Keratinocyte (primary cell): ENCODE measurements around the gene SCAP. TPM values are rescaled to one million over a fixed set of nuclear protein-coding genes. Genes with fewer than 3 reads are reported as not detected.

Experiments
- DNase-seq: peaks from one replicate; pipeline ENCODE4 v3.0.0-alpha.2; 2011; ENCODE audit warnings: low read depth, missing footprints, low spot score
- FAIRE-seq: peaks from 2 replicates; lab custom pipeline; 2011; peaks lifted over from hg19 to GRCh38; lab: Jason Lieb, UNC
- H2AFZ ChIP-seq: 2 replicates; pipeline ENCODE4 v1.6.0; 2012; ENCODE audit warnings: low read length, control low read depth, inconsistent platforms; ENCODE audit not compliant: control insufficient read depth
- H3K27ac ChIP-seq: 2 replicates; pipeline ENCODE4 v1.5.1; 2011; ENCODE audit warnings: low read length; ENCODE audit not compliant: control insufficient read depth, insufficient read depth
- H3K27me3 ChIP-seq: 3 replicates; pipeline ENCODE4 v1.6.0; 2011; ENCODE audit warnings: low read length; ENCODE audit not compliant: control insufficient read depth, insufficient read depth; ENCODE audit errors: extremely low read depth
- H3K36me3 ChIP-seq, 2 experiments: 2 replicates in 1 of 2; 3 replicates in 1 of 2; pipeline ENCODE4 v1.5.1; 2011; ENCODE audit warnings: low read length in 2 of 2, mild to moderate bottlenecking in 1 of 2; ENCODE audit not compliant: control insufficient read depth in 2 of 2, insufficient read depth in 2 of 2; ENCODE audit errors: extremely low read depth in 1 of 2
- H3K4me1 ChIP-seq: 3 replicates; pipeline ENCODE4 v1.5.1; 2011; ENCODE audit warnings: low read length; ENCODE audit not compliant: control insufficient read depth, insufficient read depth; ENCODE audit errors: extremely low read depth
- H3K4me2 ChIP-seq: 3 replicates; pipeline ENCODE4 v1.6.0; 2011; ENCODE audit warnings: low read depth, low read length; ENCODE audit not compliant: control insufficient read depth, insufficient read depth; ENCODE audit errors: extremely low read depth
- H3K4me3 ChIP-seq, 3 experiments: fragments of 200-600 bp in 1 of 3; sonication (generic) in 1 of 3; 2 replicates in 2 of 3; 3 replicates in 1 of 3; pipeline ENCODE4 v1.5.1; 2011 to 2016; ENCODE audit warnings: low read length in 3 of 3, mild to moderate bottlenecking in 3 of 3, control low read depth in 2 of 3, inconsistent platforms in 1 of 3, low read depth in 1 of 3, mixed read lengths in 1 of 3, mixed run types in 1 of 3, moderate library complexity in 1 of 3; ENCODE audit not compliant: control insufficient read depth in 2 of 3, insufficient read depth in 2 of 3; ENCODE audit errors: extremely low read depth in 1 of 3
- H3K79me2 ChIP-seq: 2 replicates; pipeline ENCODE4 v1.6.0; 2012; ENCODE audit warnings: low read length; ENCODE audit not compliant: control insufficient read depth, insufficient read depth
- H3K9ac ChIP-seq: 3 replicates; pipeline ENCODE4 v1.6.0; 2011; ENCODE audit warnings: low read length; ENCODE audit not compliant: control insufficient read depth, insufficient read depth; ENCODE audit errors: extremely low read depth
- H3K9me1 ChIP-seq: 3 replicates; pipeline ENCODE4 v1.6.0; 2011; ENCODE audit warnings: low read length; ENCODE audit not compliant: control insufficient read depth, insufficient read depth; ENCODE audit errors: extremely low read depth
- H3K9me3 ChIP-seq: 2 replicates; pipeline ENCODE4 v1.5.1; 2012; ENCODE audit warnings: low read depth, low read length; ENCODE audit not compliant: control insufficient read depth
- H4K20me1 ChIP-seq: 3 replicates; pipeline ENCODE4 v1.6.0; 2011; ENCODE audit warnings: low read length; ENCODE audit not compliant: control insufficient read depth, insufficient read depth; ENCODE audit errors: extremely low read depth
- EZH2 ChIP-seq: IDR thresholded peaks from one replicate; pipeline ENCODE4 v1.6.1; 2012; ENCODE audit warnings: inconsistent platforms, mild to moderate bottlenecking, low read length, moderate library complexity
- dilution Hi-C: fragments of 300-500 bp; cut with MboI; formaldehyde crosslinking; loops from one replicate; pipeline ENCODE4 v1.7.0; 2020; ENCODE audit warnings: low sequenced_read_pairs; ENCODE audit not compliant: extremely low pct_ligation_motif_present
- polyA plus RNA-seq, 5 experiments: library from polyadenylated mRNA; depleted of rRNA in 3 of 5; stranded (reverse) in 3 of 5; stranded (forward) in 1 of 5; unstranded in 1 of 5; fragments of >200 nt; gene quantifications; 1 replicate in 1 of 5; 2 replicates in 3 of 5; 3 replicates in 1 of 5; pipeline versions ENCODE4 v1.2.1 to v1.2.3, GENCODE V29; 2011 to 2012; ENCODE audit warnings: missing spikeins in 2 of 5, low read depth in 1 of 5, low replicate concordance in 1 of 5
- TF ChIP-seq, protein P1 (sequence below), 3 experiments: IDR thresholded peaks in 1 of 3; conservative IDR thresholded peaks in 1 of 3; optimal IDR thresholded peaks in 1 of 3; 2 replicates in 2 of 3; 3 replicates in 1 of 3; pipeline versions ENCODE3 to v1.5.1; 2011; ENCODE audit warnings: low read length in 3 of 3, mild to moderate bottlenecking in 3 of 3, moderate library complexity in 2 of 3, control low read depth in 1 of 3, inconsistent platforms in 1 of 3; ENCODE audit not compliant: insufficient read depth in 2 of 3; ENCODE audit errors: extremely low read depth in 1 of 3

Gene SCAP
- polyA plus RNA-seq, 1 donor (not counting 4 experiments of a cell fraction or from before 2014, with no cell fraction given): 17.7 TPM

- Histone ChIP-seq H3K4me3 (no peak overlapping the region), H3K27me3 (no peaks in the 10 kb centered on the region), H3K9ac (no peak overlapping the region), H3K27ac (no peak overlapping the region), H3K4me1 (peaks cover 8% of the 10 kb centered on the region), H2AFZ (no peak overlapping the region), H4K20me1 (peaks cover 3% of the 10 kb centered on the region), H3K9me1 (peaks cover 2% of the 10 kb centered on the region), H3K9me3 (no peaks in the 10 kb centered on the region), H3K4me2 (no peak overlapping the region), H3K36me3 (peaks cover 3 to 18% of the 10 kb centered on the region in 2 experiments), H3K79me2 (peaks cover 78% of the 10 kb centered on the region)
- dilution Hi-C loops: no loop called here
- TF ChIP-seq, protein P1, sequence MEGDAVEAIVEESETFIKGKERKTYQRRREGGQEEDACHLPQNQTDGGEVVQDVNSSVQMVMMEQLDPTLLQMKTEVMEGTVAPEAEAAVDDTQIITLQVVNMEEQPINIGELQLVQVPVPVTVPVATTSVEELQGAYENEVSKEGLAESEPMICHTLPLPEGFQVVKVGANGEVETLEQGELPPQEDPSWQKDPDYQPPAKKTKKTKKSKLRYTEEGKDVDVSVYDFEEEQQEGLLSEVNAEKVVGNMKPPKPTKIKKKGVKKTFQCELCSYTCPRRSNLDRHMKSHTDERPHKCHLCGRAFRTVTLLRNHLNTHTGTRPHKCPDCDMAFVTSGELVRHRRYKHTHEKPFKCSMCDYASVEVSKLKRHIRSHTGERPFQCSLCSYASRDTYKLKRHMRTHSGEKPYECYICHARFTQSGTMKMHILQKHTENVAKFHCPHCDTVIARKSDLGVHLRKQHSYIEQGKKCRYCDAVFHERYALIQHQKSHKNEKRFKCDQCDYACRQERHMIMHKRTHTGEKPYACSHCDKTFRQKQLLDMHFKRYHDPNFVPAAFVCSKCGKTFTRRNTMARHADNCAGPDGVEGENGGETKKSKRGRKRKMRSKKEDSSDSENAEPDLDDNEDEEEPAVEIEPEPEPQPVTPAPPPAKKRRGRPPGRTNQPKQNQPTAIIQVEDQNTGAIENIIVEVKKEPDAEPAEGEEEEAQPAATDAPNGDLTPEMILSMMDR (optimal IDR thresholded peaks at IDR 0.05 in 1 of 3, IDR thresholded peaks at IDR 0.05 in 1 of 3, conservative IDR thresholded peaks at IDR 0.05 in 1 of 3; ENCODE audit: extremely low read depth in 1 of 3, insufficient read depth in 2 of 3, low read length in 3 of 3): no peak
- no peak for TF ChIP-seq EZH2
- FAIRE-seq (no peak), DNase-seq (no peak)
These were observed 90.7 kb downstream of the SCAP start for GRCh38 chr3:47385007-47385406.

DNA sequence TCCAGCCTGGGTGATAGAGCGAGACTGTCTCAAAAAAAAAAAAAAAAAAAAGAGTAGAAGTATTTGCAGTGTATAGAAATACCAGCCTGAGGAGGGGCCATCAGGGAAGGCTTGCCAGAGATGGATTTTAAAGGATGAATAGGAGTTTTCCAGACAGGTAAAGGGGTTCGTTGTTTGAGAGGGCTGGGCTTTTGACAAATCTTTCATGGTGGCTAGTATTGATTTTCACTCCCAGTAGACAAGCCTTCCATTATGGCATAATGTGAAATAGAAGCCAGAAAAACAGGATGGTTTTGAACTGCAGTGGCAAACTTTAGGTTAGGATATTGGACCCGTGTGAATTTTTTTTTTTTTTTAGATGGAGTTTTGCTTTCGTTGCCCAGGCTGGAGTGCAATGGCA is 91.3 kb downstream of the SCAP start:
- Histone ChIP-seq H2AFZ (no peak overlapping the region), H3K36me3 (peaks cover 2 to 18% of the 10 kb centered on the region in 2 experiments), H3K9me1 (peaks cover 2% of the 10 kb centered on the region), H3K4me1 (peaks cover 14% of the 10 kb centered on the region), H4K20me1 (peaks cover 3% of the 10 kb centered on the region), H3K27ac (no peak overlapping the region), H3K4me3 (no peak overlapping the region), H3K79me2 (peaks cover 82% of the 10 kb centered on the region), H3K9me3 (no peaks in the 10 kb centered on the region), H3K9ac (no peak overlapping the region), H3K27me3 (no peaks in the 10 kb centered on the region), H3K4me2 (no peak overlapping the region)
- TF ChIP-seq EZH2: no peak
- TF ChIP-seq, protein P1 (optimal IDR thresholded peaks at IDR 0.05 in 1 of 3, IDR thresholded peaks at IDR 0.05 in 1 of 3, conservative IDR thresholded peaks at IDR 0.05 in 1 of 3; ENCODE audit: extremely low read depth in 1 of 3, insufficient read depth in 2 of 3, low read length in 3 of 3): no peak
- FAIRE-seq: no peak
- no peak for DNase-seq
- dilution Hi-C loops: no loop called here
